Activated naive CD8-positive, alpha-beta T cell treated with anti-CD3 and anti-CD28 coated beads, Interleukin-2, amount 50 U/mL, for 24 hours (primary cell): ENCODE results near the gene FNIP1.

ENCODE experiments used
- ATAC-seq: fragments of 150-1000 bp; cut with Tn5 transposase; one replicate; pipeline ENCODE4 v1.10.0; 2021
- DNase-seq: peaks from one replicate; pipeline ENCODE4 v3.0.0; 2021
- H3K27ac Mint-ChIP-seq: one replicate; pipeline ENCODE4 v1.8.0; 2021; ENCODE audit warnings: mild to moderate bottlenecking, mixed read lengths
- H3K27me3 Mint-ChIP-seq: one replicate; pipeline ENCODE4 v1.8.0; 2021; ENCODE audit warnings: mixed read lengths
- H3K36me3 Mint-ChIP-seq: one replicate; pipeline ENCODE4 v1.8.0; 2021; ENCODE audit warnings: low read depth, mixed read lengths
- H3K4me1 Mint-ChIP-seq: one replicate; pipeline ENCODE4 v1.8.0; 2021; ENCODE audit warnings: mixed read lengths
- H3K4me3 Mint-ChIP-seq: one replicate; pipeline ENCODE4 v1.8.0; 2021; ENCODE audit warnings: mild to moderate bottlenecking, moderate library complexity, mixed read lengths
- H3K9me3 Mint-ChIP-seq: one replicate; pipeline ENCODE4 v1.8.0; 2021; ENCODE audit warnings: mixed read lengths

The FNIP1 gene

GRCh38 chr5:131773805-131774204, 23.0 kb downstream of the FNIP1 start:
- peaks cover 2% of the 10 kb centered on the region for H3K36me3 Mint-ChIP-seq
- peaks cover 31% of the 10 kb centered on the region for H3K4me1 Mint-ChIP-seq
- H3K27ac Mint-ChIP-seq: no peak overlapping the region
- ATAC-seq: peak; percentile 40
- no peaks in the 10 kb centered on the region for H3K9me3 Mint-ChIP-seq
- H3K4me3 Mint-ChIP-seq: no peak overlapping the region
- DNase-seq: no peak
- no peaks in the 10 kb centered on the region for H3K27me3 Mint-ChIP-seq

- Mint-ChIP-seq H3K4me1 (peaks cover 28% of the 10 kb centered on the region), H3K27ac (no peak overlapping the region), H3K27me3 (no peaks in the 10 kb centered on the region), H3K9me3 (no peaks in the 10 kb centered on the region), H3K36me3 (peaks cover 5% of the 10 kb centered on the region), H3K4me3 (no peak overlapping the region)
- no peak for ATAC-seq
- no peak for DNase-seq
Observed at GRCh38 chr5:131771692-131772091, 25.1 kb downstream of the FNIP1 start.

GRCh38 chr5:131769961-131770360, 26.9 kb downstream of the FNIP1 start:
- Mint-ChIP-seq H3K36me3 (peaks cover 10% of the 10 kb centered on the region), H3K27me3 (no peaks in the 10 kb centered on the region), H3K4me3 (no peak overlapping the region), H3K4me1 (peaks cover 24% of the 10 kb centered on the region), H3K9me3 (no peaks in the 10 kb centered on the region), H3K27ac (no peak overlapping the region)
- ATAC-seq (no peak), DNase-seq (no peak)

- H3K27me3 Mint-ChIP-seq: no peaks in the 10 kb centered on the region
- H3K27ac Mint-ChIP-seq: no peak overlapping the region
- ATAC-seq (no peak), DNase-seq (no peak)
- H3K9me3 Mint-ChIP-seq: no peaks in the 10 kb centered on the region
- peaks cover 16% of the 10 kb centered on the region for H3K36me3 Mint-ChIP-seq
- no peak overlapping the region for H3K4me3 Mint-ChIP-seq
- H3K4me1 Mint-ChIP-seq: peaks cover 22% of the 10 kb centered on the region
Observed at GRCh38 chr5:131769336-131769735, 27.5 kb downstream of the FNIP1 start.

- Mint-ChIP-seq H3K4me3 (no peak overlapping the region), H3K9me3 (peaks cover 5% of the 10 kb centered on the region), H3K27ac (no peak overlapping the region), H3K36me3 (peaks cover 23% of the 10 kb centered on the region), H3K4me1 (peaks cover 11% of the 10 kb centered on the region), H3K27me3 (no peaks in the 10 kb centered on the region)
- ATAC-seq (no peak), DNase-seq (no peak)
Observed at GRCh38 chr5:131767891-131768290, 28.9 kb downstream of the FNIP1 start.

GRCh38 chr5:131766689-131767088, 30.1 kb downstream of the FNIP1 start:
- Mint-ChIP-seq H3K9me3 (peaks cover 9% of the 10 kb centered on the region), H3K27me3 (no peaks in the 10 kb centered on the region), H3K4me1 (peaks cover 11% of the 10 kb centered on the region), H3K4me3 (no peak overlapping the region), H3K27ac (no peak overlapping the region), H3K36me3 (peaks cover 25% of the 10 kb centered on the region)
- no peak for DNase-seq
- ATAC-seq: no peak

GRCh38 chr5:131765261-131765660, 31.6 kb downstream of the FNIP1 start:
- Mint-ChIP-seq H3K27me3 (no peaks in the 10 kb centered on the region), H3K36me3 (peaks cover 29% of the 10 kb centered on the region), H3K9me3 (peaks cover 12% of the 10 kb centered on the region), H3K4me1 (peaks cover 13% of the 10 kb centered on the region), H3K4me3 (no peak overlapping the region), H3K27ac (no peak overlapping the region)
- ATAC-seq: no peak
- DNase-seq: no peak

- no peak for ATAC-seq
- Mint-ChIP-seq H3K4me1 (peaks cover 12% of the 10 kb centered on the region), H3K27ac (no peak overlapping the region), H3K36me3 (peaks cover 29% of the 10 kb centered on the region), H3K9me3 (peaks cover 15% of the 10 kb centered on the region), H3K27me3 (no peaks in the 10 kb centered on the region), H3K4me3 (no peak overlapping the region)
- DNase-seq: no peak
Observed at GRCh38 chr5:131763968-131764367, 32.8 kb downstream of the FNIP1 start.

- DNase-seq: no peak
- H3K4me3 Mint-ChIP-seq: no peak overlapping the region
- no peak for ATAC-seq
- peaks cover 23% of the 10 kb centered on the region for H3K36me3 Mint-ChIP-seq
- H3K27me3 Mint-ChIP-seq: no peaks in the 10 kb centered on the region
- peaks cover 16% of the 10 kb centered on the region for H3K4me1 Mint-ChIP-seq
- peaks cover 15% of the 10 kb centered on the region for H3K9me3 Mint-ChIP-seq
- H3K27ac Mint-ChIP-seq: no peak overlapping the region
Observed at GRCh38 chr5:131760793-131761192, 36.0 kb downstream of the FNIP1 start.

GRCh38 chr5:131759704-131760103, 37.1 kb downstream of the FNIP1 start:
- H3K27me3 Mint-ChIP-seq: no peaks in the 10 kb centered on the region
- no peak overlapping the region for H3K27ac Mint-ChIP-seq
- DNase-seq: no peak
- H3K36me3 Mint-ChIP-seq: peaks cover 16% of the 10 kb centered on the region
- peaks cover 15% of the 10 kb centered on the region for H3K9me3 Mint-ChIP-seq
- H3K4me1 Mint-ChIP-seq: peaks cover 21% of the 10 kb centered on the region
- ATAC-seq: no peak
- no peak overlapping the region for H3K4me3 Mint-ChIP-seq

- H3K27ac Mint-ChIP-seq: no peak overlapping the region
- DNase-seq (no peak), ATAC-seq (no peak)
- no peak overlapping the region for H3K4me3 Mint-ChIP-seq
- peaks cover 5% of the 10 kb centered on the region for H3K36me3 Mint-ChIP-seq
- peaks cover 22% of the 10 kb centered on the region for H3K4me1 Mint-ChIP-seq
- peaks cover 10% of the 10 kb centered on the region for H3K9me3 Mint-ChIP-seq
- no peaks in the 10 kb centered on the region for H3K27me3 Mint-ChIP-seq
Observed at GRCh38 chr5:131758520-131758900, 38.3 kb downstream of the FNIP1 start.

GRCh38 chr5:131757830-131758519, 38.8 kb downstream of the FNIP1 start:
- Mint-ChIP-seq H3K27ac (no peak overlapping the region), H3K9me3 (peaks cover 14% of the 10 kb centered on the region), H3K36me3 (peaks cover 10% of the 10 kb centered on the region), H3K27me3 (no peaks in the 10 kb centered on the region), H3K4me1 (peaks cover 22% of the 10 kb centered on the region), H3K4me3 (no peak overlapping the region)
- ATAC-seq: no peak
- no peak for DNase-seq

- Mint-ChIP-seq H3K27ac (no peak overlapping the region), H3K36me3 (peaks cover 8% of the 10 kb centered on the region), H3K4me1 (peaks cover 22% of the 10 kb centered on the region), H3K27me3 (no peaks in the 10 kb centered on the region), H3K9me3 (peaks cover 9% of the 10 kb centered on the region), H3K4me3 (no peak overlapping the region)
- no peak for ATAC-seq
- DNase-seq: no peak
Observed at GRCh38 chr5:131756942-131757341, 39.9 kb downstream of the FNIP1 start.

- H3K4me1 Mint-ChIP-seq: peaks cover 26% of the 10 kb centered on the region
- DNase-seq: no peak
- ATAC-seq: no peak
- no peak overlapping the region for H3K4me3 Mint-ChIP-seq
- no peaks in the 10 kb centered on the region for H3K27me3 Mint-ChIP-seq
- peaks cover 3% of the 10 kb centered on the region for H3K9me3 Mint-ChIP-seq
- H3K27ac Mint-ChIP-seq: no peak overlapping the region
- H3K36me3 Mint-ChIP-seq: peaks cover 7% of the 10 kb centered on the region
Observed at GRCh38 chr5:131754363-131754762, 42.5 kb downstream of the FNIP1 start.

GRCh38 chr5:131751506-131751905, 45.3 kb downstream of the FNIP1 start:
- no peak overlapping the region for H3K27ac Mint-ChIP-seq
- peaks cover 9% of the 10 kb centered on the region for H3K36me3 Mint-ChIP-seq
- H3K4me1 Mint-ChIP-seq: peaks cover 37% of the 10 kb centered on the region
- no peak for ATAC-seq
- H3K4me3 Mint-ChIP-seq: no peak overlapping the region
- H3K9me3 Mint-ChIP-seq: peaks cover 3% of the 10 kb centered on the region
- DNase-seq: no peak
- H3K27me3 Mint-ChIP-seq: no peaks in the 10 kb centered on the region
